Measurements from ENCODE around the gene POR. TPM values are rescaled to one million over a fixed set of nuclear protein-coding genes. Genes with fewer than 3 reads are reported as not detected.

Gene POR
- total and polyA plus RNA-seq, 12 donors, result 37.3 to 203 (median 65.5) TPM

- Histone ChIP-seq H3K9me3 (peaks cover 0 to 4% (median 0%) of the 10 kb centered on the region in 11 donors), H3K4me1 (peaks cover 9 to 32% (median 29%) of the 10 kb centered on the region in 9 donors), H3K27ac (no peak overlapping the region), H3K27me3 (no peaks in the 10 kb centered on the region), H3K36me3 (no peaks in the 10 kb centered on the region), H3K4me3 (no peak overlapping the region)
- WGBS, 2 donors, result 96 to 98% methylated on average over 6 of the region's 6 CpGs
- no peak for TF ChIP-seq CTCF (IDR thresholded peaks at IDR 0.05)
- intact Hi-C loops (cut with DNase I), result no loop called here
- no peak for ATAC-seq
- no peak for DNase-seq
Measured at GRCh38 chr7:75913437-75913836, 1.5 kb upstream of the POR start.

- Histone ChIP-seq H3K9me3 (peaks cover 0 to 4% (median 0%) of the 10 kb centered on the region in 11 donors), H3K27me3 (no peaks in the 10 kb centered on the region), H3K4me1 (peaks cover 9 to 40% (median 33%) of the 10 kb centered on the region in 9 donors), H3K4me3 (peak overlapping the region; percentile 47 to 100 (median 96)), H3K27ac (peak overlapping the region; percentile 64 to 98 (median 94)), H3K36me3 (no peaks in the 10 kb centered on the region)
- intact Hi-C loops (cut with DNase I), result loop anchor here in 3 of 10 donors (1.0 to 2.0 kb wide), 3 partner anchors 33 to 80 kb away; partner anchors contain the start of genes RHBDD2 (in 2 of the 3) and TMEM120A (in 1 of the 3)
- peak in 4 of 8 donors; percentile 1 to 3 (median 2) for ATAC-seq
- WGBS, 2 donors, result 36 to 40% methylated on average over 18 of the region's 18 CpGs
- no peak for TF ChIP-seq CTCF (IDR thresholded peaks at IDR 0.05)
- no peak for DNase-seq
Measured at GRCh38 chr7:75914169-75914654, 743 bp upstream of the POR start.

- no peaks in the 10 kb centered on the region for H3K9me3 ChIP-seq
- H3K4me1 ChIP-seq, result peaks cover 9 to 53% (median 43%) of the 10 kb centered on the region in 9 donors
- ATAC-seq, result peak in 7 of 8 donors; percentile 3 to 27 (median 8)
- WGBS, 2 donors, result 1% methylated on average over 32 of the region's 32 CpGs
- no peaks in the 10 kb centered on the region for H3K27me3 ChIP-seq
- DNase-seq, result peak; percentile 15 to 24
- H3K27ac ChIP-seq, result peak overlapping the region; percentile 80 to 98 (median 94)
- intact Hi-C loops (cut with DNase I), result loop anchor here in 7 of 10 donors (2.0 to 5.0 kb wide), 7 partner anchors 35 to 82 kb away; partner anchors contain the start of genes RHBDD2 (in 2 of the 7) and TMEM120A (in 2 of the 7)
- H3K4me3 ChIP-seq, result peak overlapping the region; percentile 88 to 100 (median 96)
- TF ChIP-seq CTCF (IDR thresholded peaks at IDR 0.05), result no peak
- H3K36me3 ChIP-seq, result peaks cover 0 to 1% (median 0%) of the 10 kb centered on the region in 9 donors
Measured at GRCh38 chr7:75915416-75916156, 631 bp downstream of the POR start.

- ATAC-seq (no peak), DNase-seq (no peak)
- intact Hi-C loops (cut with DNase I), result loop anchor here in 7 of 10 donors (5.0 kb wide), 5 partner anchors 36 to 81 kb away; partner anchors contain the start of gene TMEM120A (in 2 of the 7)
- peaks cover 15 to 60% (median 49%) of the 10 kb centered on the region in 9 donors for H3K4me1 ChIP-seq
- no peak for TF ChIP-seq CTCF (IDR thresholded peaks at IDR 0.05)
- peak overlapping the region; percentile 88 to 100 (median 96) for H3K4me3 ChIP-seq
- WGBS, 2 donors, result 59 to 63% methylated on average over 5 of the region's 5 CpGs
- no peaks in the 10 kb centered on the region for H3K9me3 ChIP-seq
- peak overlapping the region in 6 of 10 donors; percentile 88 to 98 (median 96) for H3K27ac ChIP-seq
- H3K27me3 ChIP-seq, result no peaks in the 10 kb centered on the region
- peaks cover 0 to 5% (median 0%) of the 10 kb centered on the region in 9 donors for H3K36me3 ChIP-seq
Measured at GRCh38 chr7:75916259-75916658, 1.3 kb downstream of the POR start.
